CD4-positive, alpha-beta T cell treated with Interleukin-2 at 100 ng/mL for 4 hours (primary cell): Measurements from ENCODE around the gene SSTR5.
A peak's percentile ranks its signal among the peaks of the same experiment; 100 is the strongest.
"Not testable (repeated sequence)": the region's sequence is repeated elsewhere in the genome, so short reads cannot be mapped to it uniquely, and the experiment has no call there.

ENCODE experiments used
- DNase-seq: peaks from one replicate; pipeline ENCODE4 v3.0.0-alpha.2; 2020; ENCODE audit warnings: low spot score

SSTR5 gene

GRCh38 chr16:1092685-1093283 lies 20.2 kb downstream of the SSTR5 start:
- DNase-seq = not testable (repeated sequence)

GRCh38 chr16:1093284-1094123 lies 21.0 kb downstream of the SSTR5 start:
- no peak for DNase-seq

GRCh38 chr16:1094124-1094479 lies 21.6 kb downstream of the SSTR5 start:
- DNase-seq = no peak

- no peak for DNase-seq
Measured at GRCh38 chr16:1094601-1095449, 22.3 kb downstream of the SSTR5 start.

- no peak for DNase-seq
Measured at GRCh38 chr16:1095450-1096168, 23.1 kb downstream of the SSTR5 start.

- DNase-seq = no peak
Measured at GRCh38 chr16:1096169-1097082, 23.9 kb downstream of the SSTR5 start, which contains the start of gene C1QTNF8. C1QTNF8 (minus strand) TSS chr16:1096244; CDS start chr16:1094922, 1,322 bp downstream.

- no peak for DNase-seq
Measured at GRCh38 chr16:1097156-1097555, 24.6 kb downstream of the SSTR5 start.

GRCh38 chr16:1097800-1098199 lies 25.3 kb downstream of the SSTR5 start:
- no peak for DNase-seq

- DNase-seq = no peak
Measured at GRCh38 chr16:1098266-1098991, 25.9 kb downstream of the SSTR5 start.

GRCh38 chr16:1099189-1100083 lies 26.9 kb downstream of the SSTR5 start:
- no peak for DNase-seq

- no peak for DNase-seq
Measured at GRCh38 chr16:1100084-1100800, 27.7 kb downstream of the SSTR5 start.

- DNase-seq = no peak
Measured at GRCh38 chr16:1101133-1101532, 28.6 kb downstream of the SSTR5 start.

GRCh38 chr16:1101573-1102332 lies 29.2 kb downstream of the SSTR5 start:
- no peak for DNase-seq

- no peak for DNase-seq
Measured at GRCh38 chr16:1102333-1102700, 29.8 kb downstream of the SSTR5 start.

- DNase-seq = peak; percentile 70
Measured at GRCh38 chr16:1102921-1103635, 30.5 kb downstream of the SSTR5 start.

- no peak for DNase-seq
Measured at GRCh38 chr16:1103636-1103980, 31.1 kb downstream of the SSTR5 start.
